ENCODE measurements around the gene FRAS1. TPM values are rescaled to one million over a fixed set of nuclear protein-coding genes. Genes with fewer than 3 reads are reported as not detected.

The FRAS1 gene
- polyA plus RNA-seq, 2 of the 4 experiments (the other 2 are of a cell fraction) = 2.3 to 5.8 TPM

DNA sequence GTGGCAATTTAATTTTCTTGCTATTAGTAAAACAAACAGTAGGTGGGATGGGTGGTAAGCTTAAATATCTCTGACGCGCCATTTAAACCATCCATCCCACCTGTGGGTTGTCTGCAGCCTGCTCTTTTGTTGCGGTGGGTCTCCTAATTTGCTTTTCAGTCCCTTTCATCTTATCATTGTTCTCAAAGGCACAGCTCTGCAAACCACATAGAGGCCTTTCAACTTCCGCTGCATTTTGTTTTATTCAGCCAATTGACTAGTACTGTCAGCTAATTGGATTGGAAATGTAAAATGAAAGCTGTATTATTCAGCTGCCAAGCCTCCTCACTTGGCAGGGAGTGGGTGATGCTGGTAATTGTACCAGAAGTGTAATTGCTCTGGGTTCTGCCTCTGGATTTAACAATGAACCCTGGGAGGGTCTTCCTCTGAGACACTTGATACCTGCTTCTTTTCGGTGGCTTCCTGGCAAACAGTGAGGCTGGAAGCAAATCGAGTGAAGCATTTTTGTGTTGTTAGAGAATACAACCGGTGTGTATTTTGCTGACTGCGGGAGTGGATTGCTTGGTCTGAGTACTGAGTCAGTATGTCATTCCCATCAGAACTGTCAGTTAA is 165.6 kb downstream of the FRAS1 start:
- TF ChIP-seq, protein P1, sequence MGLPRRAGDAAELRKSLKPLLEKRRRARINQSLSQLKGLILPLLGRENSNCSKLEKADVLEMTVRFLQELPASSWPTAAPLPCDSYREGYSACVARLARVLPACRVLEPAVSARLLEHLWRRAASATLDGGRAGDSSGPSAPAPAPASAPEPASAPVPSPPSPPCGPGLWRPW (IDR thresholded peaks at IDR 0.05) = no peak
- 74% methylated on average over 8 of the region's 8 CpGs for WGBS (ENCODE audit: missing lambda C conversion rate)
- Histone ChIP-seq H3K9me3 (no peaks in the 10 kb centered on the region), H3K4me1 (peaks cover 5% of the 10 kb centered on the region; the same call in 1 of the 3 replicates), H3K27ac (no peak overlapping the region), H3K4me3 (no peak overlapping the region), H3K4me2 (no peak overlapping the region)
- ATAC-seq (no peak), DNase-seq (ENCODE audit: low read depth in 1 of 2, low spot score in 1 of 2) (no peak), FAIRE-seq (no peak)
- ChIA-PET CTCF (no interaction called here), POLR2A (no interaction called here)

DNA sequence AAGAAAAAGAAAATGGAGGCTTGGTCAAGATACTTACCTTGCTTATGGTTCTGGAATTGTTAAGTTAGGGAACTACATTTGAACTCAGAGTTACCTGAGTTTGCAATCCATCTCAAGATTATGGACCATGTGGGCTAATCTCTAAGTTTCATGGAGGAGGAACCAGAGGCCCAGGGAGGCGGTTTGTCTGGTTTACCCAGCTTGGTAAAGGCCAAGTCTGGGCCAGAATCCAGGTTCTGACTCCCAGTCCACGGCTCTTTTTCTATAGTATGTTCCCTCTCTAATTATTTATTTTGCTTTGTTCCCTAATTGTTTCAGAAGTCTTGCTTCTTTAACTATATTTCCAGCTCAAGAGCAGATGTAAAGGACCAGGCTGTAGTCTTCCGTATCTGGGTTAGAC is 168.1 kb downstream of the FRAS1 start:
- Histone ChIP-seq H3K4me3 (no peak overlapping the region), H3K9me3 (no peaks in the 10 kb centered on the region), H3K27ac (no peak overlapping the region), H3K4me2 (no peak overlapping the region), H3K4me1 (peaks cover under 1% of the 10 kb centered on the region; the same call in 1 of the 3 replicates)
- ChIA-PET CTCF (no interaction called here), POLR2A (no interaction called here)
- FAIRE-seq = no peak
- TF ChIP-seq, protein P2, sequence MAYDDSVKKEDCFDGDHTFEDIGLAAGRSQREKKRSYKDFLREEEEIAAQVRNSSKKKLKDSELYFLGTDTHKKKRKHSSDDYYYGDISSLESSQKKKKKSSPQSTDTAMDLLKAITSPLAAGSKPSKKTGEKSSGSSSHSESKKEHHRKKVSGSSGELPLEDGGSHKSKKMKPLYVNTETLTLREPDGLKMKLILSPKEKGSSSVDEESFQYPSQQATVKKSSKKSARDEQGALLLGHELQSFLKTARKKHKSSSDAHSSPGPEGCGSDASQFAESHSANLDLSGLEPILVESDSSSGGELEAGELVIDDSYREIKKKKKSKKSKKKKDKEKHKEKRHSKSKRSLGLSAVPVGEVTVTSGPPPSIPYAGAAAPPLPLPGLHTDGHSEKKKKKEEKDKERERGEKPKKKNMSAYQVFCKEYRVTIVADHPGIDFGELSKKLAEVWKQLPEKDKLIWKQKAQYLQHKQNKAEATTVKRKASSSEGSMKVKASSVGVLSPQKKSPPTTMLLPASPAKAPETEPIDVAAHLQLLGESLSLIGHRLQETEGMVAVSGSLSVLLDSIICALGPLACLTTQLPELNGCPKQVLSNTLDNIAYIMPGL (CRISPR knock-in tag; IDR thresholded peaks at IDR 0.05; ENCODE audit: borderline replicate concordance) = no peak
- TF ChIP-seq JUN (IDR thresholded peaks at IDR 0.05) = no peak
- TF ChIP-seq ESRRA (IDR thresholded peaks at IDR 0.05; ENCODE audit: borderline replicate concordance, low read length) = no peak
- TF ChIP-seq HOXB13 (CRISPR knock-in tag; IDR thresholded peaks at IDR 0.05; ENCODE audit: low read depth) = no peak
- no peak for TF ChIP-seq RFX5 (IDR thresholded peaks at IDR 0.05)
- TF ChIP-seq SREBF2 (IDR thresholded peaks at IDR 0.05) = no peak
- no peak for TF ChIP-seq ZSCAN20 (CRISPR knock-in tag; IDR thresholded peaks at IDR 0.05)
- TF ChIP-seq EP300 (IDR thresholded peaks at IDR 0.05) = no peak
- TF ChIP-seq KDM1A (IDR thresholded peaks at IDR 0.05; ENCODE audit: low read depth) = no peak
- no peak for TF ChIP-seq FOSB (CRISPR knock-in tag; IDR thresholded peaks at IDR 0.05)
- TF ChIP-seq HOXB5 (CRISPR knock-in tag; IDR thresholded peaks at IDR 0.05) = no peak
- ATAC-seq = no peak
- no peak for DNase-seq (ENCODE audit: low read depth in 1 of 2, low spot score in 1 of 2)
- 61% methylated on average over 3 of the region's 3 CpGs for WGBS (ENCODE audit: missing lambda C conversion rate)

DNA sequence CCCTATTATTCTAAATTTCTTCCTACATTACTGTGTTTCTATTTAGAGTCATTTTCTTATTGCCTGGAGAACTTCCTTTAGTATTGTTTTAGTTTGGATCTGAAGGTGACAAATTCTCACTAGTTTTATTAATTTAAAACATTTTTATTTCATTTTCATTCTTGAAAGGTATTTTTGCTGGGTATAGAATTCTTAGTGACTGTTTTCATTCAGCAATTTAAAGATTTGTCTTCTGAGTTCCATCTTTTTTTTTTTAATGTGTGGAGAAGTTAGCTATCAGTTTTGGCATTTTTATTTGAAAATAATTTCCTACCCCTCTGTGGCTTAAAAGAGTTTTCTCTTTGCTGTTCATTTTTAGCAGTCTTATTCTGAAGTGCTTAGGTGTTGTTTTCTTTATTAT is 169.2 kb downstream of the FRAS1 start:
- Histone ChIP-seq H3K9me3 (no peaks in the 10 kb centered on the region), H3K4me3 (no peak overlapping the region), H3K4me2 (no peak overlapping the region), H3K27ac (no peak overlapping the region), H3K4me1 (no peaks in the 10 kb centered on the region)
- TF ChIP-seq, protein P1 (IDR thresholded peaks at IDR 0.05) = no peak
- TF ChIP-seq, protein P3, sequence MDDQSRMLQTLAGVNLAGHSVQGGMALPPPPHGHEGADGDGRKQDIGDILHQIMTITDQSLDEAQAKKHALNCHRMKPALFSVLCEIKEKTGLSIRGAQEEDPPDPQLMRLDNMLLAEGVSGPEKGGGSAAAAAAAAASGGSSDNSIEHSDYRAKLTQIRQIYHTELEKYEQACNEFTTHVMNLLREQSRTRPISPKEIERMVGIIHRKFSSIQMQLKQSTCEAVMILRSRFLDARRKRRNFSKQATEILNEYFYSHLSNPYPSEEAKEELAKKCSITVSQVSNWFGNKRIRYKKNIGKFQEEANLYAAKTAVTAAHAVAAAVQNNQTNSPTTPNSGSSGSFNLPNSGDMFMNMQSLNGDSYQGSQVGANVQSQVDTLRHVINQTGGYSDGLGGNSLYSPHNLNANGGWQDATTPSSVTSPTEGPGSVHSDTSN (IDR thresholded peaks at IDR 0.05) = no peak
- no peak for TF ChIP-seq SMC3 (IDR thresholded peaks at IDR 0.05)
- TF ChIP-seq NPAS2 (CRISPR knock-in tag; IDR thresholded peaks at IDR 0.05; ENCODE audit: borderline replicate concordance) = no peak
- no peak for TF ChIP-seq GATA3 (IDR thresholded peaks at IDR 0.05; ENCODE audit: borderline replicate concordance)
- TF ChIP-seq, protein P4, sequence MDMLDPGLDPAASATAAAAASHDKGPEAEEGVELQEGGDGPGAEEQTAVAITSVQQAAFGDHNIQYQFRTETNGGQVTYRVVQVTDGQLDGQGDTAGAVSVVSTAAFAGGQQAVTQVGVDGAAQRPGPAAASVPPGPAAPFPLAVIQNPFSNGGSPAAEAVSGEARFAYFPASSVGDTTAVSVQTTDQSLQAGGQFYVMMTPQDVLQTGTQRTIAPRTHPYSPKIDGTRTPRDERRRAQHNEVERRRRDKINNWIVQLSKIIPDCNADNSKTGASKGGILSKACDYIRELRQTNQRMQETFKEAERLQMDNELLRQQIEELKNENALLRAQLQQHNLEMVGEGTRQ (IDR thresholded peaks at IDR 0.05) = no peak
- TF ChIP-seq ZNF302 (CRISPR knock-in tag; IDR thresholded peaks at IDR 0.05) = no peak
- TF ChIP-seq HOXB5 (CRISPR knock-in tag; IDR thresholded peaks at IDR 0.05) = no peak
- TF ChIP-seq CHD4 (IDR thresholded peaks at IDR 0.05; ENCODE audit: borderline replicate concordance) = no peak
- TF ChIP-seq, protein P5, sequence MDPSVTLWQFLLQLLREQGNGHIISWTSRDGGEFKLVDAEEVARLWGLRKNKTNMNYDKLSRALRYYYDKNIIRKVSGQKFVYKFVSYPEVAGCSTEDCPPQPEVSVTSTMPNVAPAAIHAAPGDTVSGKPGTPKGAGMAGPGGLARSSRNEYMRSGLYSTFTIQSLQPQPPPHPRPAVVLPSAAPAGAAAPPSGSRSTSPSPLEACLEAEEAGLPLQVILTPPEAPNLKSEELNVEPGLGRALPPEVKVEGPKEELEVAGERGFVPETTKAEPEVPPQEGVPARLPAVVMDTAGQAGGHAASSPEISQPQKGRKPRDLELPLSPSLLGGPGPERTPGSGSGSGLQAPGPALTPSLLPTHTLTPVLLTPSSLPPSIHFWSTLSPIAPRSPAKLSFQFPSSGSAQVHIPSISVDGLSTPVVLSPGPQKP (IDR thresholded peaks at IDR 0.05; ENCODE audit: low read depth, low read length) = no peak
- TF ChIP-seq RFX5 (IDR thresholded peaks at IDR 0.05) = no peak
- no peak for TF ChIP-seq RCOR1 (IDR thresholded peaks at IDR 0.05; ENCODE audit: low read depth, low read length)
- no peak for TF ChIP-seq BHLHE40 (IDR thresholded peaks at IDR 0.05; ENCODE audit: low read depth, low read length)
- TF ChIP-seq TP53 (CRISPR knock-in tag; IDR thresholded peaks at IDR 0.05) = no peak
- TF ChIP-seq ZFP36 (IDR thresholded peaks at IDR 0.05; ENCODE audit: borderline replicate concordance, partially characterized antibody) = no peak
- TF ChIP-seq, protein P6, sequence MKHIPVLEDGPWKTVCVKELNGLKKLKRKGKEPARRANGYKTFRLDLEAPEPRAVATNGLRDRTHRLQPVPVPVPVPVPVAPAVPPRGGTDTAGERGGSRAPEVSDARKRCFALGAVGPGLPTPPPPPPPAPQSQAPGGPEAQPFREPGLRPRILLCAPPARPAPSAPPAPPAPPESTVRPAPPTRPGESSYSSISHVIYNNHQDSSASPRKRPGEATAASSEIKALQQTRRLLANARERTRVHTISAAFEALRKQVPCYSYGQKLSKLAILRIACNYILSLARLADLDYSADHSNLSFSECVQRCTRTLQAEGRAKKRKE (CRISPR knock-in tag; IDR thresholded peaks at IDR 0.05; ENCODE audit: low read depth) = no peak
- TF ChIP-seq, protein P7, sequence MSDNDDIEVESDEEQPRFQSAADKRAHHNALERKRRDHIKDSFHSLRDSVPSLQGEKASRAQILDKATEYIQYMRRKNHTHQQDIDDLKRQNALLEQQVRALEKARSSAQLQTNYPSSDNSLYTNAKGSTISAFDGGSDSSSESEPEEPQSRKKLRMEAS (IDR thresholded peaks at IDR 0.05) = no peak
- TF ChIP-seq EHMT2 (IDR thresholded peaks at IDR 0.05; ENCODE audit: low read depth) = no peak
- ATAC-seq = no peak
- CTCF ChIA-PET = no interaction called here
- POLR2A ChIA-PET = no interaction called here
- FAIRE-seq = no peak
- no peak for DNase-seq (ENCODE audit: low read depth in 1 of 2, low spot score in 1 of 2)
